ENCODE data around the gene APOA5.

Gene APOA5, protein sequence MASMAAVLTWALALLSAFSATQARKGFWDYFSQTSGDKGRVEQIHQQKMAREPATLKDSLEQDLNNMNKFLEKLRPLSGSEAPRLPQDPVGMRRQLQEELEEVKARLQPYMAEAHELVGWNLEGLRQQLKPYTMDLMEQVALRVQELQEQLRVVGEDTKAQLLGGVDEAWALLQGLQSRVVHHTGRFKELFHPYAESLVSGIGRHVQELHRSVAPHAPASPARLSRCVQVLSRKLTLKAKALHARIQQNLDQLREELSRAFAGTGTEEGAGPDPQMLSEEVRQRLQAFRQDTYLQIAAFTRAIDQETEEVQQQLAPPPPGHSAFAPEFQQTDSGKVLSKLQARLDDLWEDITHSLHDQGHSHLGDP

GRCh38 chr11:116791813-116792143 is at the start of gene APOA5:
Gene APOA5, minus strand, starts transcription at chr11:116791879. Its CDS starts 19 bp downstream, at chr11:116791860.
- DNase-seq (ENCODE audit: low read depth), result no peak
- TF ChIP-seq CTCF (IDR thresholded peaks at IDR 0.05; ENCODE audit: insufficient read depth, low read depth, low read length, missing control alignments), result no peak
- H3K4me3 ChIP-seq (ENCODE audit: low read depth, low read length), result no peak within 1 kb of the TSS

DNA sequence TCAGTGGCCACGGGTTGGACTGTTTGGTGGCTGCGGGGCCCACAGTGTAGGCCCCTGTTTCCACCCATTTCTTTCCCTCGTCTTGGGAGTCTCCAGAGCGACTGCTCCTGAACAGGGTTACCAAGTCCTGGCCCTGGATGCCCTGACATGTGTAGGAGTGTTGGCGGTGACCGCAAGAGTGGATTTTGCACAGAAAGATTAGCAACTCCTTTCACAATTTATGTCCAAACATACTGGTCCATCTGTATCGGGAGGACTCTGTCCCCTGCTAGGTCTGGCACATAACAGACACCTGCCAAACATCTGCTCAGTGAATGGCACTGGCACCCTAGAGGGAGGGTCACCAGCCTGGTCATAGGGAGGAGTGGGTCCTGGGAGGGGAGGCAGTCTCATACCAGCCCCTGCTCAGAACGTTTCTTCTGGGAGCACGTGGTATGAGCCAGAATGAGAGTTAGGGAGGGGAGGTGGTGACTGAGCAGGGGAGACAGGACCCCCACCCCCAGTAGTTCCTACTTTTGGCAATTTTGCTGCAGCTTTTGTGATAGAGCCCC is 49.1 kb upstream of the APOA5 start:
- TF ChIP-seq CTCF (IDR thresholded peaks at IDR 0.05; ENCODE audit: insufficient read depth, low read depth, low read length, missing control alignments), result no peak

DNA sequence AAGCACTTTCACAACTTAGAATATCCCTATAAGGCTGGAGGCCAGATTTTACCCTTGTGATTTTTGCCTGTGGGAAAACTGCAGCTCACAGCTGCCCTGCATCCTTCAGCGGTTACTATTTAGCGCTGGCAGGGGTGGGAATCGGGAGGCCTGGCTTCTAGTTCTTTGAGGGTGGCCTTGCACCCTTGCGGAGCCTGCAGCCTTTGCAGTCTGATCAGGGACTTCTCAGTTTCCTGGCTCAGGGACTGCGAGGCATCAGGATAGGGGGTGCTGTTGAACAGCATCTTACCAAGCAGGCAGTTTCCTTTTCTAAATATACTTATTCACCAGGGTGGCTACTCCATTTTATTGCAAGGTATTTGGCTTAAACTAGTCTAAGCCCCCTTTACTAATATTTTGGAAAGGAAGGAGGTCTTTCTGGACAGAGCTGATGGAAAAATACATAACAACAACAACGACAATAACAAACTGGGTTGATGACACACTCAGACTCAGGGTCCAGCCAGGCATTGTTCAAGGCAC is 48.6 kb upstream of the APOA5 start:
- TF ChIP-seq CTCF (IDR thresholded peaks at IDR 0.05; ENCODE audit: insufficient read depth, low read depth, low read length, missing control alignments), result peak; percentile 13

More for the DNA sequence above, 49.1 kb upstream of the APOA5 start:
- DNase-seq (ENCODE audit: low read depth), result no peak
- no peak overlapping the region for H3K4me3 ChIP-seq (ENCODE audit: low read depth, low read length)

DNA sequence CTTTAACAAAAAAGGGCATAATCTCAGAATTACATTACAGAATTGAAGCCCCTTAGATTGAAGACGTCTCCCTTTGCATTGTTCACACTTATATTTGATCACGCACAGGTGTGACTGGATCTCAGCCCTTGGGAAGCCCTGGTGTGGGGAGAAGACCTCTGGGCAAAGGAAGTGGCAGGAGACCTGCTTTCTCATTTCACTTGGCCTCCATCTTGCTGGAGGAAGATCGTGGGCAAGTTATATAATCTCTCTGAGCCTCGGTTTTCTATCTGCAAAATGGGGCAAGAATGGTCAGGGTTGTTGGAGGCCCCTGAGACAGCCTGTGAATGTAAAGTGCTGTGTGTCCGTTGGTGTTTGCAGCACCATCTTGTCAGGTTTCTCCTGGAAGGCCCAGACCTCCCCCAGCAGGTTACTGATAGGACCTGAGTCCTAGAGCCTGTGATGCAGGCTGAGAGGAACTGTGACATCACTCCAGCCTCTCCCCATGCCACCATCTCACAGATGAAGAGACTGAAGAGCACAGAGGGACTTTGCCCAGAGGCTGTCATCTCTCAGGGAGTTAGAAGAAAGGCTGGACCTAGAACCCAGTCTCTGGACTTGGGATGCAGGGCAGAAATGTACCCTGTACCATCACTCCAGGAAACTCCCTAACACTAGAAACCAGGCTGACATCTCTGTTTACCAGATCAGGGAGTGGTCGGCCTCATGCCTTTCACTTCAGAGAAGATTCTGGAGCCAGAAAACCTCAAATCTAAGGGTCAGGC is 46.8 kb upstream of the APOA5 start:
- H3K4me3 ChIP-seq (ENCODE audit: low read depth, low read length), result no peak overlapping the region
- no peak for TF ChIP-seq CTCF (IDR thresholded peaks at IDR 0.05; ENCODE audit: insufficient read depth, low read depth, low read length, missing control alignments)
- DNase-seq (ENCODE audit: low read depth), result no peak

More for the DNA sequence above, 48.6 kb upstream of the APOA5 start:
- no peak overlapping the region for H3K4me3 ChIP-seq (ENCODE audit: low read depth, low read length)
- DNase-seq (ENCODE audit: low read depth), result peak; percentile 35

DNA sequence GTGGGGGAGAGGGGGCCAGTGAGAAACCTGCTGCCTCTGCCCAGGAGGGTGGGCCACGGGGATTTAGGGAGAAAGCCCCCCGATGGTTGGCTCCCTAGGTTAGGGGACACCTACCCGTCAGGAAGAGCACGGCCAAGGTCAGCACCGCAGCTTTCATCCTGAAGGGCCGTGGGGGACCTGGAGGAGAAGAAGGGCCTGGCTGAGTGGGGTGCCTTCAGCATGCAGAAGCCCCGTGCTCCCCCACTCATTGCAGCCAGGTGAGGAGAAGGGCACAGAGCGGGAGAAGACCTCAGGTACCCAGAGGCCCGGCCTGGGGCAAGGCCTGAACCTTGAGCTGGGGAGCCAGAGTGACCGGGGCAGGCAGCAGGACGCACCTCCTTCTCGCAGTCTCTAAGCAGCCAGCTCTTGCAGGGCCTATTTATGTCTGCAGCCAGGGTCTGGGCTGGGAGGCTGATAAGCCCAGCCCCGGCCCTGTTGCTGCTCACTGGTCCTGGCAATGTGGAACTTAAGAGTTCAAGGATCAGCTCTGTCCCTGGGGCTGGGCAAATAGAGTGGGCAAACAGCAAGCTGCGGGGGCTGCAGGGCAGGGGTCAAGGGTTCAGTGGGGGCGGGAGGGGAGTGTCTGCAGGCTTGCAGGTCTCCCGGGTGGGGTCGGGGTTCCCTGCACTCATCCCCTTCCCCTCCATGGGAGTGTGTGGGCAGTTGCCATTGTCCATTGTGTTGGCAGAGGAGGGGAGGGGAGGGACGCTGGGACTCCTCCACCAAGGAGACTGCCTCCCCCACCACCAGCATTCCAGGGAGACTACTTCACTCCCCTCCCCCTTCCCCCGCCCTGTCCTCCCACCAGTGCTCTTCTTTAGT is 45.8 kb upstream of the APOA5 start, which contains the start of gene APOA1:
Gene APOA1, minus strand, starts transcription at position 392 of the 861 bp plus-strand sequence. Its CDS starts 235 bp downstream, at position 157.
- no peak for DNase-seq (ENCODE audit: low read depth)
- no peak for TF ChIP-seq CTCF (IDR thresholded peaks at IDR 0.05; ENCODE audit: insufficient read depth, low read depth, low read length, missing control alignments)
- no peak within 1 kb of the TSS for H3K4me3 ChIP-seq (ENCODE audit: low read depth, low read length)

DNA sequence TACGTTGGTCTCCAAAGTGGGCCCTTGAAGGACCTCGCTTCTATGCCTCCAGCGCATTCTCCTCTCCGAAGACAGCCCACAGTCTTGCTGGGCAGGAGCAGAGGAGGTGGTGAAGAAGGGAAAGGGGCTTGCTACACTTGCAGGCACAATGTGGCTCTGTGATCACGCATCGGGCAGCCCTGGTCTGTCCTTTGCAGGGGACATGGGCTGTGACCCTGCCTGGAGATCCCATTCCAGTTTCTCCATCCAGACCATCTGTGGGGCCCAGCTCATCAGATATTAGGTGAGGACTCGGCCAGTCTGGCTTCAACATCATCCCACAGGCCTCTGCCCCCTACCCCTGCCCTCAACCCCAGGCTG is 44.9 kb upstream of the APOA5 start:
- TF ChIP-seq CTCF (IDR thresholded peaks at IDR 0.05; ENCODE audit: insufficient read depth, low read depth, low read length, missing control alignments), result no peak
- no peak overlapping the region for H3K4me3 ChIP-seq (ENCODE audit: low read depth, low read length)
- no peak for DNase-seq (ENCODE audit: low read depth)

Data from GM12865 (cell line).